Neural cell (in vitro differentiated cells): ENCODE measurements around the gene CAMKMT. TPM values are rescaled to one million over a fixed set of nuclear protein-coding genes. Genes with fewer than 3 reads are reported as not detected.

Experiments used
- H2AFZ ChIP-seq: fragments of 200-600, 300-800 bp; sonication (generic), shearing (Covaris generic); 2 replicates; pipeline ENCODE4 v1.6.0; 2014; ENCODE audit warnings: low read depth, mild to moderate bottlenecking, antibody characterized with exemption, low read length, moderate library complexity
- H3F3A ChIP-seq: fragments of 200-600 bp; shearing (Covaris generic); 2 replicates; pipeline ENCODE4 v1.6.1; 2016; ENCODE audit warnings: mild to moderate bottlenecking, moderate library complexity, mixed read lengths, antibody characterized with exemption, low read length; ENCODE audit not compliant: insufficient read depth, poor library complexity, severe bottlenecking
- H3K27ac ChIP-seq: fragments of 200-600, 300-800 bp; sonication (generic), shearing (Covaris generic); 2 replicates; pipeline ENCODE4 v1.5.1; 2014; ENCODE audit warnings: mild to moderate bottlenecking, low read length, moderate library complexity
- H3K27me3 ChIP-seq: fragments of 300-800, 200-600 bp; sonication (generic), shearing (Covaris generic); 2 replicates; pipeline ENCODE4 v1.6.0; 2014; ENCODE audit warnings: mild to moderate bottlenecking, low read depth, low read length, moderate library complexity; ENCODE audit not compliant: insufficient read depth
- H3K36me3 ChIP-seq: fragments of 300-800, 200-600 bp; sonication (generic), shearing (Covaris generic); 2 replicates; pipeline ENCODE4 v1.5.1; 2014; ENCODE audit warnings: mild to moderate bottlenecking, antibody characterized with exemption, low read length, moderate library complexity; ENCODE audit not compliant: insufficient read depth
- H3K4me2 ChIP-seq: fragments of 300-800, 200-600 bp; sonication (generic), shearing (Covaris generic); 2 replicates; pipeline ENCODE4 v1.6.0; 2014; ENCODE audit warnings: mild to moderate bottlenecking, low read length
- H3K4me3 ChIP-seq: fragments of 300-800, 200-600 bp; sonication (generic), shearing (Covaris generic); 2 replicates; pipeline ENCODE4 v1.5.1; 2014; ENCODE audit warnings: mild to moderate bottlenecking, low read length, moderate library complexity
- H3K79me2 ChIP-seq: fragments of 200-600 bp; shearing (Covaris generic); replicated peaks from 2 replicates; pipeline ENCODE4 v1.6.0; 2014; ENCODE audit warnings: mild to moderate bottlenecking, low read length, moderate library complexity; ENCODE audit not compliant: insufficient read depth
- H3K9ac ChIP-seq: fragments of 300-800, 200-600 bp; sonication (generic), shearing (Covaris generic); 2 replicates; pipeline ENCODE4 v1.6.1; 2016; ENCODE audit warnings: mild to moderate bottlenecking, low read length, mixed read lengths
- H3K9me2 ChIP-seq: fragments of 200-600 bp; shearing (Covaris generic); 2 replicates; pipeline ENCODE4 v1.6.1; 2016; ENCODE audit warnings: mild to moderate bottlenecking, low read length, mixed read lengths; ENCODE audit not compliant: insufficient read depth
- H3K9me3 ChIP-seq: fragments of 200-600, 300-800 bp; sonication (generic), shearing (Covaris generic); 2 replicates; pipeline ENCODE4 v1.6.1; 2016; ENCODE audit warnings: mild to moderate bottlenecking, mixed run types, low read length, moderate library complexity, mixed read lengths
- H4K20me1 ChIP-seq: fragments of 200-600 bp; shearing (Covaris generic); 2 replicates; pipeline ENCODE4 v1.6.1; 2016; ENCODE audit warnings: mild to moderate bottlenecking, mixed run types; ENCODE audit not compliant: insufficient read depth
- CTCF ChIP-seq: fragments of 450-650 bp; IDR thresholded peaks from 2 replicates; pipeline ENCODE4 v1.5.1; 2014; ENCODE audit warnings: antibody characterized with exemption, mild to moderate bottlenecking, moderate library complexity; ENCODE audit not compliant: poor library complexity, severe bottlenecking
- EP300 ChIP-seq: fragments of 450-650 bp; conservative IDR thresholded peaks from 2 replicates; pipeline ENCODE4 v1.6.1; 2014; ENCODE audit warnings: antibody characterized with exemption, mild to moderate bottlenecking, moderate library complexity; ENCODE audit not compliant: poor library complexity, severe bottlenecking
- EZH2 ChIP-seq: fragments of 200-600, 300-800 bp; shearing (Covaris generic), sonication (generic); IDR thresholded peaks from 2 replicates; pipeline ENCODE4 v1.6.1; 2014; ENCODE audit warnings: antibody characterized with exemption, low read length, borderline replicate concordance, mild to moderate bottlenecking; ENCODE audit not compliant: insufficient read depth, poor library complexity, severe bottlenecking
- MXI1 ChIP-seq: fragments of 450-650 bp; conservative IDR thresholded peaks from 2 replicates; pipeline ENCODE4 v1.6.1; 2014; ENCODE audit warnings: antibody characterized with exemption, mild to moderate bottlenecking; ENCODE audit not compliant: poor library complexity, severe bottlenecking
- POLR2AphosphoS5 ChIP-seq: IDR thresholded peaks from 2 replicates; pipeline ENCODE4 v1.6.1; 2012
- RAD21 ChIP-seq: fragments of 450-650 bp; conservative IDR thresholded peaks from 2 replicates; pipeline ENCODE4 v1.6.1; 2014; ENCODE audit warnings: antibody characterized with exemption, mild to moderate bottlenecking, moderate library complexity
- REST ChIP-seq: IDR thresholded peaks from 2 replicates; pipeline ENCODE4 v1.6.1; 2012; ENCODE audit warnings: borderline replicate concordance
- SMC3 ChIP-seq: fragments of 450-650 bp; conservative IDR thresholded peaks from 2 replicates; pipeline ENCODE4 v1.6.1; 2014; ENCODE audit warnings: antibody characterized with exemption, mild to moderate bottlenecking, moderate library complexity; ENCODE audit not compliant: poor library complexity
- TAF1 ChIP-seq: IDR thresholded peaks from 2 replicates; pipeline ENCODE4 v1.6.1; 2012; ENCODE audit warnings: low read depth
- polyA plus RNA-seq: library from polyadenylated mRNA; depleted of rRNA; stranded (reverse); fragments of >200 nt; gene quantifications from 2 replicates; pipeline ENCODE4 v1.2.3, GENCODE V29; 2014

The CAMKMT gene
- polyA plus RNA-seq, 1 donor from 2014 or later: 5.1 TPM

GRCh38 chr2:44578471-44579093 lies 216.8 kb downstream of the CAMKMT start:
- H3K4me3 ChIP-seq: no peak overlapping the region
- no peaks in the 10 kb centered on the region for H3K9me2 ChIP-seq
- no peaks in the 10 kb centered on the region for H4K20me1 ChIP-seq
- no peaks in the 10 kb centered on the region for H3K27me3 ChIP-seq
- no peak overlapping the region for H2AFZ ChIP-seq
- no peaks in the 10 kb centered on the region for H3K36me3 ChIP-seq
- no peak overlapping the region for H3K27ac ChIP-seq
- TF ChIP-seq EP300: no peak
- no peak for TF ChIP-seq MXI1
- TF ChIP-seq TAF1: no peak
- TF ChIP-seq RAD21: no peak
- TF ChIP-seq REST: no peak
- TF ChIP-seq EZH2: no peak
- TF ChIP-seq POLR2AphosphoS5: no peak
- no peak for TF ChIP-seq CTCF
- TF ChIP-seq SMC3: no peak
- no peaks in the 10 kb centered on the region for H3K79me2 ChIP-seq
- no peaks in the 10 kb centered on the region for H3K9me3 ChIP-seq
- peaks cover 4% of the 10 kb centered on the region for H3F3A ChIP-seq
- no peak overlapping the region for H3K4me2 ChIP-seq
- H3K9ac ChIP-seq: no peak overlapping the region

GRCh38 chr2:44579115-44579836 lies 217.5 kb downstream of the CAMKMT start:
- no peaks in the 10 kb centered on the region for H3K27me3 ChIP-seq
- H3K79me2 ChIP-seq: no peaks in the 10 kb centered on the region
- no peaks in the 10 kb centered on the region for H3K36me3 ChIP-seq
- no peaks in the 10 kb centered on the region for H3K9me2 ChIP-seq
- H2AFZ ChIP-seq: no peak overlapping the region
- no peaks in the 10 kb centered on the region for H4K20me1 ChIP-seq
- H3K4me3 ChIP-seq: peak overlapping the region; percentile 34
- TF ChIP-seq EP300 (peak; percentile 55), MXI1 (no peak)
- no peaks in the 10 kb centered on the region for H3K9me3 ChIP-seq
- no peak overlapping the region for H3K9ac ChIP-seq
- H3F3A ChIP-seq: peaks cover 4% of the 10 kb centered on the region
- H3K4me2 ChIP-seq: peak overlapping the region; percentile 3
- peak overlapping the region; percentile 36 for H3K27ac ChIP-seq
